RKO (cell line): Measurements from ENCODE around the gene MSI2.

Experiments
- DNase-seq: peaks from one replicate; pipeline ENCODE4 v3.0.0-alpha.2; 2016; ENCODE audit warnings: low spot score

The MSI2 gene

GRCh38 chr17:57369509-57369945 lies 113.2 kb downstream of the MSI2 start:
- no peak for DNase-seq

GRCh38 chr17:57370037-57370581 lies 113.8 kb downstream of the MSI2 start:
- DNase-seq = no peak

GRCh38 chr17:57370619-57371018 lies 114.3 kb downstream of the MSI2 start:
- DNase-seq = no peak

GRCh38 chr17:57372156-57372555 lies 115.8 kb downstream of the MSI2 start:
- no peak for DNase-seq

- no peak for DNase-seq
Measured at GRCh38 chr17:57373048-57373447, 116.7 kb downstream of the MSI2 start.

- DNase-seq = no peak
Measured at GRCh38 chr17:57373756-57374155, 117.4 kb downstream of the MSI2 start.

GRCh38 chr17:57375040-57375769 lies 118.9 kb downstream of the MSI2 start:
- no peak for DNase-seq

GRCh38 chr17:57375770-57376225 lies 119.5 kb downstream of the MSI2 start:
- DNase-seq = no peak

- no peak for DNase-seq
Measured at GRCh38 chr17:57377094-57377493, 120.8 kb downstream of the MSI2 start.

- DNase-seq = no peak
Measured at GRCh38 chr17:57379237-57379894, 123.0 kb downstream of the MSI2 start.

- no peak for DNase-seq
Measured at GRCh38 chr17:57379895-57380434, 123.6 kb downstream of the MSI2 start.

GRCh38 chr17:57381498-57381897 lies 125.2 kb downstream of the MSI2 start:
- no peak for DNase-seq

- no peak for DNase-seq
Measured at GRCh38 chr17:57384219-57384618, 127.9 kb downstream of the MSI2 start.

GRCh38 chr17:57385975-57386374 lies 129.7 kb downstream of the MSI2 start:
- no peak for DNase-seq

- DNase-seq = no peak
Measured at GRCh38 chr17:57387575-57387974, 131.3 kb downstream of the MSI2 start.

- no peak for DNase-seq
Measured at GRCh38 chr17:57388131-57388725, 131.9 kb downstream of the MSI2 start.

GRCh38 chr17:57389473-57389872 lies 133.2 kb downstream of the MSI2 start:
- no peak for DNase-seq

GRCh38 chr17:57391076-57391825 lies 134.9 kb downstream of the MSI2 start:
- peak; percentile 64 for DNase-seq

- DNase-seq = no peak
Measured at GRCh38 chr17:57391857-57392471, 135.6 kb downstream of the MSI2 start.

- DNase-seq = no peak
Measured at GRCh38 chr17:57393368-57393767, 137.0 kb downstream of the MSI2 start.

GRCh38 chr17:57394375-57394774 lies 138.1 kb downstream of the MSI2 start:
- DNase-seq = no peak
